Parathyroid adenoma (tissue), 2 donors: ENCODE measurements around the gene ACYP2.

Experiments
- H2AFZ ChIP-seq: fragments of 300-600 bp; sonication (generic); one replicate; pipeline ENCODE4 v1.7.0; 2017; ENCODE audit warnings: antibody characterized with exemption, mild to moderate bottlenecking
- H3K27ac ChIP-seq: fragments of 300-600 bp; sonication (generic); one replicate; pipeline ENCODE4 v1.7.0; 2017
- H3K27me3 ChIP-seq: fragments of 300-600 bp; sonication (generic); one replicate; pipeline ENCODE4 v1.7.0; 2017; ENCODE audit warnings: low read length; ENCODE audit not compliant: control insufficient read depth, insufficient read depth
- H3K36me3 ChIP-seq: fragments of 300-600 bp; sonication (generic); one replicate; pipeline ENCODE4 v1.7.0; 2017; ENCODE audit warnings: low read length; ENCODE audit not compliant: control insufficient read depth, insufficient read depth
- H3K4me1 ChIP-seq: fragments of 300-600 bp; sonication (generic); one replicate; pipeline ENCODE4 v1.7.0; 2017; ENCODE audit warnings: control low read depth
- H3K4me2 ChIP-seq: fragments of 300-600 bp; sonication (generic); one replicate; pipeline ENCODE4 v1.7.0; 2017; ENCODE audit warnings: low read length
- H3K4me3 ChIP-seq: fragments of 300-600 bp; sonication (generic); one replicate; pipeline ENCODE4 v1.7.0; 2017; ENCODE audit warnings: low read depth, low read length
- H3K79me2 ChIP-seq: fragments of 300-600 bp; sonication (generic); one replicate; pipeline ENCODE4 v1.7.0; 2017; ENCODE audit warnings: control low read depth
- H3K9ac ChIP-seq: fragments of 300-600 bp; sonication (generic); one replicate; pipeline ENCODE4 v1.7.0; 2017; ENCODE audit warnings: mild to moderate bottlenecking
- H3K9me3 ChIP-seq: fragments of 300-600 bp; sonication (generic); one replicate; pipeline ENCODE4 v1.7.0; 2017; ENCODE audit warnings: low read length; ENCODE audit not compliant: control insufficient read depth
- TF ChIP-seq, protein P1 (sequence below): fragments of 300-600 bp; sonication (generic); IDR thresholded peaks from one replicate; pipeline ENCODE4 v1.7.0; 2017; ENCODE audit warnings: antibody characterized with exemption, mild to moderate bottlenecking
- donor health status: primary hyperparathyroidism.

Gene ACYP2

DNA sequence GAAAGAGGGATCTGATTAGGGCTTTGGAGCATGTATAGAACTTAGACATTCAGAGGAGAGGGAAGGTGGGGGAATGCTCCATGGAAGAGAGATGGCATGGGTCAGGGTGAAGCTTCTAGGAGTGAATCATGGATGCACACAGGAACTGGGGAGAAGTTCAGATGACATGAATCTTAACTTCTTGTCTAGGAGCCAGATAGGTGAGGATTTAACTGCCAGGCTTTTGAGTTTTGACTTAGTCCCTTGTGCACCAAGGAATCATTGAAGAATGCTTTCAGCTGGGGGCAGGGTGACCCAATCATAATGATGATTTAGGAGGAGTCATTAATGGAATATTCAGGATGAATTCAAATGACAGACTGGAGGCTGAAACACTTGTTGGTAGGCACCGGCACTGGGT is 48.7 kb downstream of the ACYP2 start:
- H3K4me2 ChIP-seq: no peak overlapping the region
- no peak overlapping the region for H2AFZ ChIP-seq
- TF ChIP-seq, protein P1, sequence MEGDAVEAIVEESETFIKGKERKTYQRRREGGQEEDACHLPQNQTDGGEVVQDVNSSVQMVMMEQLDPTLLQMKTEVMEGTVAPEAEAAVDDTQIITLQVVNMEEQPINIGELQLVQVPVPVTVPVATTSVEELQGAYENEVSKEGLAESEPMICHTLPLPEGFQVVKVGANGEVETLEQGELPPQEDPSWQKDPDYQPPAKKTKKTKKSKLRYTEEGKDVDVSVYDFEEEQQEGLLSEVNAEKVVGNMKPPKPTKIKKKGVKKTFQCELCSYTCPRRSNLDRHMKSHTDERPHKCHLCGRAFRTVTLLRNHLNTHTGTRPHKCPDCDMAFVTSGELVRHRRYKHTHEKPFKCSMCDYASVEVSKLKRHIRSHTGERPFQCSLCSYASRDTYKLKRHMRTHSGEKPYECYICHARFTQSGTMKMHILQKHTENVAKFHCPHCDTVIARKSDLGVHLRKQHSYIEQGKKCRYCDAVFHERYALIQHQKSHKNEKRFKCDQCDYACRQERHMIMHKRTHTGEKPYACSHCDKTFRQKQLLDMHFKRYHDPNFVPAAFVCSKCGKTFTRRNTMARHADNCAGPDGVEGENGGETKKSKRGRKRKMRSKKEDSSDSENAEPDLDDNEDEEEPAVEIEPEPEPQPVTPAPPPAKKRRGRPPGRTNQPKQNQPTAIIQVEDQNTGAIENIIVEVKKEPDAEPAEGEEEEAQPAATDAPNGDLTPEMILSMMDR: no peak
- no peak overlapping the region for H3K9ac ChIP-seq
- no peaks in the 10 kb centered on the region for H3K9me3 ChIP-seq
- H3K79me2 ChIP-seq: no peaks in the 10 kb centered on the region
- no peaks in the 10 kb centered on the region for H3K27me3 ChIP-seq
- no peaks in the 10 kb centered on the region for H3K4me1 ChIP-seq
- no peak overlapping the region for H3K4me3 ChIP-seq
- H3K36me3 ChIP-seq: no peaks in the 10 kb centered on the region
- H3K27ac ChIP-seq: no peak overlapping the region

DNA sequence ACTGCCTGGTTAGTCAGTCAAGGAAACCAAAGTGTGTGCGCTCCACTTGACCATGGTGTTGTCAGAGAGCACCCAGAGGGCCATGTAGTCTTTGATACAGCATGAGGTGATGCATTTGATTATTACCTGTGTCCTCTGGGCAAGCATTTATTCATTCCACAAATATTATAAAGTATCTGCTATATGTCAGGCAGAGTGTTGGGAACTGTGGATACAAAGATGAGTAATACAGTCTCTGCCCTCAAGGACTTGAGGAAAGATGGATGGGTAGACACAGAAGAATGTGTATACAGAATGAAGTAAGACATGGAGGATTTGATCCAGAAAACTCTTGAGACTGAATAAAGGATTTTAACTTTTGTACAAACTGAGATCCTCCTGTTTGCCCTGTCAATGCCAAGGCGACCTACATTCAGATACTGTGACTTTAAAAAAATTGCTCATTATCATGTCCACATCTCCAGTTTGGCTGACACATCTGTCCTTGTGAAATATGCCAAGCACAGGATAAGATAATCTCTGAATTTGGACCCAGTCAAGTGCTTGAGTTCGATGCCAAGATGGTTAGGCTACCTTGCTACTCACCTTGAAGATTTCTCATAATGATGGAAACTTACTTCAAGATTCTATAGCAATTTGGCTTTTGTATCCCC is 50.8 kb downstream of the ACYP2 start:
- H3K4me3 ChIP-seq: no peak overlapping the region
- H3K9ac ChIP-seq: no peak overlapping the region
- no peaks in the 10 kb centered on the region for H3K36me3 ChIP-seq
- H3K4me1 ChIP-seq: no peaks in the 10 kb centered on the region
- H3K79me2 ChIP-seq: no peaks in the 10 kb centered on the region
- TF ChIP-seq, protein P1: no peak
- H3K27ac ChIP-seq: no peak overlapping the region
- H3K27me3 ChIP-seq: no peaks in the 10 kb centered on the region
- no peaks in the 10 kb centered on the region for H3K9me3 ChIP-seq
- H2AFZ ChIP-seq: no peak overlapping the region
- H3K4me2 ChIP-seq: no peak overlapping the region

DNA sequence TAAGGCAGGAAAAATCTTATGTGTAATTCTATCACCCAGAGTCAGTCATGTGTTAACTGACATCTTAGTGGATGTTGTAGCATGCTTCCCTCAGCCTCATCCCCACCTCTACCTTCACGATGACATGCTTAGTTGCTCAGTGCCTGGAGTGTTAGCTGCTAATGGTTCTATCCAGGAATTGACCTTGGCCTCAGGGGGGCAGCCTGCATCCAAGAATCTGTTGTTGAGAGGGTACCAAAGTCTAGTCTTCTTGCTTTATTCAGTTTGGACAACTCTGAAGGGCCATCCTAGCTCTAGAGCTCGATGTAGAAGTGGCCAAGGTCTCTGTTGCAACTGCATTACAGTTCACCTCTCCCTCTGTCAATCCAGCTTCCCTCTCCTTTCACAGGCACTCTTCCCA is 61.2 kb downstream of the ACYP2 start:
- TF ChIP-seq, protein P1: peak; percentile 32
- Histone ChIP-seq H3K27ac (no peak overlapping the region), H3K27me3 (no peaks in the 10 kb centered on the region), H3K9ac (no peak overlapping the region), H3K4me3 (no peak overlapping the region), H3K36me3 (no peaks in the 10 kb centered on the region), H3K4me2 (no peak overlapping the region), H3K4me1 (no peaks in the 10 kb centered on the region), H2AFZ (no peak overlapping the region), H3K79me2 (no peaks in the 10 kb centered on the region), H3K9me3 (no peaks in the 10 kb centered on the region)

DNA sequence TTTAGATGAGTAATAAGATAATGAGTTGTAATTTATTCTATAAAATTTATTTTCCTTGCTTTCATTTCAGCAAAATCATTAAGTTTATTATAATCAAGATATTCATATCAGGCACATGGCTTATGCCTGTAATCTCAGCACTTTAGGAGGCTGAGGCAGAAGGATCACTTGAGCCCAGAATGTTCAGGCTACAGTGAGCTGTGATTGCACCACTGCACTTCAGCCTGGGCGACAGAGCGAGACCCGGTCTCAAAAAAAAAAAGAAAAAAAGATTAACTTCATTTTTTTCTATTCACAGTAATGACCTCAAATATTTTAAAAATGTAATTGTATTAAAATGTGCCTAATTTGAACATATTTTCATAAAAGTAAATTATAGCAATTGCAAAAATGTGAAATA is 67.9 kb downstream of the ACYP2 start:
- Histone ChIP-seq H3K4me2 (no peak overlapping the region), H3K4me1 (no peaks in the 10 kb centered on the region)

More for the DNA sequence above, 67.9 kb downstream of the ACYP2 start:
- Histone ChIP-seq H3K9me3 (no peaks in the 10 kb centered on the region), H3K9ac (no peak overlapping the region), H2AFZ (no peak overlapping the region), H3K27ac (no peak overlapping the region), H3K27me3 (no peaks in the 10 kb centered on the region), H3K36me3 (no peaks in the 10 kb centered on the region), H3K79me2 (no peaks in the 10 kb centered on the region), H3K4me3 (no peak overlapping the region)
- TF ChIP-seq, protein P1: no peak
